A549 treated with Mapracorat at 1 μM for 4 hours (cell line): ENCODE measurements around the gene HSPB8. TPM values are rescaled to one million over a fixed set of nuclear protein-coding genes. Genes with fewer than 3 reads are reported as not detected.

Experiments used
- total RNA-seq: library from RNA; stranded (reverse); fragments of 200-300 nt; extraction: Qiagen RNA extraction; gene quantifications from 5 replicates; pipeline ENCODE4 v1.2.3, GENCODE V29; 2022

Gene HSPB8, protein sequence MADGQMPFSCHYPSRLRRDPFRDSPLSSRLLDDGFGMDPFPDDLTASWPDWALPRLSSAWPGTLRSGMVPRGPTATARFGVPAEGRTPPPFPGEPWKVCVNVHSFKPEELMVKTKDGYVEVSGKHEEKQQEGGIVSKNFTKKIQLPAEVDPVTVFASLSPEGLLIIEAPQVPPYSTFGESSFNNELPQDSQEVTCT
- total RNA-seq = 14.1 to 21.0 TPM (median 16.5 TPM) in 5 replicates

GRCh38 chr12:119178544-119179334 is at the start of gene HSPB8:
Gene HSPB8, plus strand, starts transcription at chr12:119178931. Its CDS starts 382 bp downstream, at chr12:119179313.

Other genes with a start within 250 kb of the HSPB8 start
- not detected in 5 replicates for gene SRRM4, start 197.4 kb upstream of the HSPB8 start, total RNA-seq
- not detected in 5 replicates for gene CCDC60, start 155.8 kb downstream of the HSPB8 start, total RNA-seq